Suprapubic skin (tissue), 3 donors: ENCODE measurements around the gene USB1.

Source experiments
- CTCF ChIP-seq, 2 donors: fragments of 200-600 bp in 1 of 2; fragments of 450-650 bp in 1 of 2; sonication (generic) in 1 of 2; IDR thresholded peaks; one replicate each; pipeline ENCODE4 v1.5.1; 2016 to 2019; ENCODE audit warnings: antibody characterized with exemption in 2 of 2, mild to moderate bottlenecking in 1 of 2, moderate library complexity in 1 of 2
- EP300 ChIP-seq: sonication (generic); formaldehyde crosslinking; IDR thresholded peaks from one replicate; pipeline ENCODE4 v1.6.1; 2017; ENCODE audit warnings: antibody characterized with exemption

GRCh38 chr16:58051821-58052603 lies 50.8 kb downstream of the USB1 start:
- TF ChIP-seq EP300 (no peak), CTCF (IDR thresholded peaks at IDR 0.05) (no peak)
